Ishikawa (cell line): ENCODE measurements around the gene PRPS1L1.

Experiments used
- CEBPB ChIP-seq: IDR thresholded peaks from 2 replicates; pipeline ENCODE4 v1.6.1; 2012
- CREB1 ChIP-seq: IDR thresholded peaks from 2 replicates; pipeline ENCODE4 v1.6.1; 2012; ENCODE audit warnings: low read depth
- EGR1 ChIP-seq: IDR thresholded peaks from 2 replicates; pipeline ENCODE4 v1.6.1; 2012
- EP300 ChIP-seq: IDR thresholded peaks from 2 replicates; pipeline ENCODE4 v1.6.1; 2012; ENCODE audit warnings: borderline replicate concordance
- FOXM1 ChIP-seq: IDR thresholded peaks from 2 replicates; pipeline ENCODE4 v1.6.1; 2012; ENCODE audit warnings: low read depth, borderline replicate concordance
- NFIC ChIP-seq: IDR thresholded peaks from 2 replicates; pipeline ENCODE4 v1.6.1; 2012
- RAD21 ChIP-seq: IDR thresholded peaks from 2 replicates; pipeline ENCODE4 v1.6.1; 2012; ENCODE audit warnings: low read depth
- TAF1 ChIP-seq: IDR thresholded peaks from 2 replicates; pipeline ENCODE4 v1.6.1; 2012; ENCODE audit warnings: low read depth, mild to moderate bottlenecking
- TCF12 ChIP-seq: IDR thresholded peaks from 2 replicates; pipeline ENCODE4 v1.6.1; 2012; ENCODE audit warnings: low read depth
- TEAD4 ChIP-seq: IDR thresholded peaks from 2 replicates; pipeline ENCODE4 v1.6.1; 2012
- YY1 ChIP-seq: IDR thresholded peaks from 2 replicates; pipeline ENCODE4 v1.6.1; 2012; ENCODE audit warnings: low read depth
- ZBTB7A ChIP-seq: IDR thresholded peaks from 2 replicates; pipeline ENCODE4 v1.6.1; 2012; ENCODE audit warnings: low read depth
- TF ChIP-seq, protein P1 (sequence below): IDR thresholded peaks from 2 replicates; pipeline ENCODE4 v1.6.1; 2012
- TF ChIP-seq, protein P2 (sequence below): IDR thresholded peaks from 2 replicates; pipeline ENCODE4 v1.6.1; 2012
- TF ChIP-seq, protein P3 (sequence below): IDR thresholded peaks from 2 replicates; pipeline ENCODE4 v1.6.1; 2012; ENCODE audit warnings: low read depth, mild to moderate bottlenecking

The PRPS1L1 gene

DNA sequence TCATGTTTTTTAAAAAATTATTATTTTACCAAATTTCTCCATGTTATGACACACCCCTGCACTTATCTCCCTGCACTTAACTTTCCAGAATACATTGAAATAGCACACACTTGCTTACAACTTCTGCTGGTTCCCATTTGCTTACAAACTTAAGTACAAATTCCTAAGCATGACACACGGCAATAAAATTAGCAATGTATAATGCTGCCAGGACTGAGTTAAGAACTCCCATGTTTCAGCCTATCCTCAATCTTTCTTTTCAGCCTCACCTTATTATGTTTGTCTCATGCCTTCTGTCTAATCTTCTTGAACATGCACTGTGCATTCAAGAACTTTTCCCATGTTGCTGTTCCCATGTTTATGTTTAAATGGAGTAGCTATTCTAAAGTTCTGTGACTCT lies 40.8 kb downstream of the PRPS1L1 start:
- TF ChIP-seq, protein P1, sequence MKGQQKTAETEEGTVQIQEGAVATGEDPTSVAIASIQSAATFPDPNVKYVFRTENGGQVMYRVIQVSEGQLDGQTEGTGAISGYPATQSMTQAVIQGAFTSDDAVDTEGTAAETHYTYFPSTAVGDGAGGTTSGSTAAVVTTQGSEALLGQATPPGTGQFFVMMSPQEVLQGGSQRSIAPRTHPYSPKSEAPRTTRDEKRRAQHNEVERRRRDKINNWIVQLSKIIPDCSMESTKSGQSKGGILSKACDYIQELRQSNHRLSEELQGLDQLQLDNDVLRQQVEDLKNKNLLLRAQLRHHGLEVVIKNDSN = no peak
- TF ChIP-seq CREB1 = no peak
- TF ChIP-seq EGR1 = no peak
- TF ChIP-seq NFIC = no peak
- TF ChIP-seq FOXM1 = no peak
- no peak for TF ChIP-seq RAD21
- no peak for TF ChIP-seq YY1
- no peak for TF ChIP-seq TEAD4
- TF ChIP-seq EP300 = no peak
- TF ChIP-seq TAF1 = no peak

DNA sequence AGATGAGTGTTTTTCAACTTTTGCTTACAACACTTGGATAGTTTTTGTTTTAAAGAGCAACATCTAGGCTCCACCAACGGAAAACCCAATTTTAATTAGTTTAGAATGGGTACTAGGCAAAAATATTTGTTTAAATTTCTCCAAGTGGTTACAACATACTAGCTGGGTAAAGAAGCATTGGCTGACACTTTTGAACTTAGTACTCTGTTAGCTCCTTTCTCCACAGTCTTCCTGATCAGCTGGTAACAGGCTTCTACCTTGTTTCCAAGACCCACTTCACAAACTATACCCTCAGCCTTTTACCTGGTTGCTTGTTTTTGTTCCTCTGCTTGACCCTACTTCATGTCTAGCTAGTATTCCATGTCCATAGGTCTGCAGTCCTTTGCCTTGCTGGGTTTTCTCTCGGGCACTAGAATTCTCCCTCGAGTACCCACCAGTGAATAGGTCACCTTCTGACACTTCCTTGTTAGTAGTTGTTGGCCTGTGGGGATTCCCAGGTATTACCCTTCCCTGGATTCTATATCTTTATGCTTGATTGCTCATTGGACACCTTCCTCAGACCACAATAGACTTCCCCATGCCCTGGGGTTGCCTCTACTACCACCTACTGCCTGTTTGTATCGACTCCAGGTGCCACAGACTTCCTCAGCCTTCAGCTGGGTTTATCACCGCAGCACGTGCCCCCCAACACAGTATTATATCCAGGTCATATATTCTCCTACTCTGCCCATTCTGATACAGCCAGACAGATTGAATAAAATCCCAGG lies 42.0 kb downstream of the PRPS1L1 start:
- TF ChIP-seq ZBTB7A (no peak), TAF1 (no peak), TCF12 (no peak), NFIC (no peak), EGR1 (no peak), FOXM1 (no peak), TEAD4 (no peak)
- TF ChIP-seq, protein P2, sequence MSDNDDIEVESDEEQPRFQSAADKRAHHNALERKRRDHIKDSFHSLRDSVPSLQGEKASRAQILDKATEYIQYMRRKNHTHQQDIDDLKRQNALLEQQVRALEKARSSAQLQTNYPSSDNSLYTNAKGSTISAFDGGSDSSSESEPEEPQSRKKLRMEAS = no peak
- TF ChIP-seq, protein P1 = no peak
- TF ChIP-seq, protein P3, sequence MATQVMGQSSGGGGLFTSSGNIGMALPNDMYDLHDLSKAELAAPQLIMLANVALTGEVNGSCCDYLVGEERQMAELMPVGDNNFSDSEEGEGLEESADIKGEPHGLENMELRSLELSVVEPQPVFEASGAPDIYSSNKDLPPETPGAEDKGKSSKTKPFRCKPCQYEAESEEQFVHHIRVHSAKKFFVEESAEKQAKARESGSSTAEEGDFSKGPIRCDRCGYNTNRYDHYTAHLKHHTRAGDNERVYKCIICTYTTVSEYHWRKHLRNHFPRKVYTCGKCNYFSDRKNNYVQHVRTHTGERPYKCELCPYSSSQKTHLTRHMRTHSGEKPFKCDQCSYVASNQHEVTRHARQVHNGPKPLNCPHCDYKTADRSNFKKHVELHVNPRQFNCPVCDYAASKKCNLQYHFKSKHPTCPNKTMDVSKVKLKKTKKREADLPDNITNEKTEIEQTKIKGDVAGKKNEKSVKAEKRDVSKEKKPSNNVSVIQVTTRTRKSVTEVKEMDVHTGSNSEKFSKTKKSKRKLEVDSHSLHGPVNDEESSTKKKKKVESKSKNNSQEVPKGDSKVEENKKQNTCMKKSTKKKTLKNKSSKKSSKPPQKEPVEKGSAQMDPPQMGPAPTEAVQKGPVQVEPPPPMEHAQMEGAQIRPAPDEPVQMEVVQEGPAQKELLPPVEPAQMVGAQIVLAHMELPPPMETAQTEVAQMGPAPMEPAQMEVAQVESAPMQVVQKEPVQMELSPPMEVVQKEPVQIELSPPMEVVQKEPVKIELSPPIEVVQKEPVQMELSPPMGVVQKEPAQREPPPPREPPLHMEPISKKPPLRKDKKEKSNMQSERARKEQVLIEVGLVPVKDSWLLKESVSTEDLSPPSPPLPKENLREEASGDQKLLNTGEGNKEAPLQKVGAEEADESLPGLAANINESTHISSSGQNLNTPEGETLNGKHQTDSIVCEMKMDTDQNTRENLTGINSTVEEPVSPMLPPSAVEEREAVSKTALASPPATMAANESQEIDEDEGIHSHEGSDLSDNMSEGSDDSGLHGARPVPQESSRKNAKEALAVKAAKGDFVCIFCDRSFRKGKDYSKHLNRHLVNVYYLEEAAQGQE = no peak

DNA sequence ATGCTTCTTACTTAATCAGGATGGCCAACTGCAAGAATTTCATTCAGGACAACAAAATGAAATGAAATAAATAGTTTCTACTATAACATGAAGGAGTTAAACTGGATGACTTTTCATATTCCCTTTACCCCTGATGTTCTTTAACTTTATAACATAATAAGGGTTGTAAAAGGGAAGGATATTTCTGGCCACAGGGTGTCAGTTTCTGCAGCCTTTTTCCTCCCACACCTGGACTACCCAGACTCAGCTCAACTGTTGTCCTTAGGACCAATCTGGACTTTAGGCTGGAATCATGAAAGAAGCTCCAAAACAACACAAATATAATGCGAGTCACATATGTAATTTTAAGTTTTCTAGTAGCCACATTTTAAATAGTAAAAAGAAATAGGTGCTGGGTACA lies 43.4 kb downstream of the PRPS1L1 start:
- TF ChIP-seq RAD21 = peak; percentile 26; the same call in 1 of the 2 replicates
- no peak for TF ChIP-seq EGR1

DNA sequence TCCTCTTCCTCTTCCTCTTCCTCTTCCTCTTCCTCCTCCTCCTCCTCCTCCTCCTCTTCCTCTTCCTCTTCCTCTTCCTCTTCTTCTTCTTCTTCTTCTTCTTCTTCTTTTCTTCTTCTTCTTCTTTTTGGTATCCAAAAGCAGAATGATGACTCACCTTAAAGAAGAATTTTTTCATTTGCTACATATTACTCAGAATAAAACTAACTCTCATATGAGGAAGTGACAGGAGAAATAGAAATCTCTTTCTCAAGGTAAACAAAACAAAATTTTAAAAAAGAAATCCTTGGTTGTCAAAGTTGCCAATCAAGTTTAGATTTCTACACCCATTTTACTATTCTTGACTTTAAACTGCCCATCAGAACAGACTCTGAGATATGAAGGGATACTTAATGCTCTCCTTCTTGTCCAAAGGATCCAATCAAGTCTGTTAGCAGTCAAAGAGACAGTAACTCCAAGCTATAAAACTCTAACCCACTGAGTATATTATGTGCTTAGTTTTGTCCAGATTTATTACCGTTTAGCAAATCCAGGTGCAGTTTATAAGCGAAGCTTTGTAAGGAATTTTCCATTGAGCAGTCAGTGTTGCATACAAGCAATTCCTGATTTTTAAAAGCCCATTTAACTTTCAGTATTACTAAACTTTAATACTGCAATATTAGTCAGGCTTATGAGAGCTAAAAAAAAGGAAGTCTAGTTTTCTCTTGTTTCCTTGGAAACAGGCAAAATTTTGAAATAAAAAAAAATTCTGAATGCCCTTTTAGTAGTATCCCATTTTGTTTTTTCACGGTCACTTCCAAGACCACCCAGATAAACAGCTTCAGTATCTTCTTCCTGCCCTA lies 44.2 kb downstream of the PRPS1L1 start:
- TF ChIP-seq, protein P1 = no peak
- TF ChIP-seq EGR1 = no peak
- TF ChIP-seq, protein P3 = no peak
- no peak for TF ChIP-seq TEAD4
- no peak for TF ChIP-seq TAF1
- no peak for TF ChIP-seq YY1
- no peak for TF ChIP-seq RAD21
- TF ChIP-seq TCF12 = no peak
- TF ChIP-seq, protein P2 = no peak
- TF ChIP-seq FOXM1 = no peak
- TF ChIP-seq NFIC = no peak
- no peak for TF ChIP-seq CREB1
- TF ChIP-seq ZBTB7A = no peak
- TF ChIP-seq CEBPB = no peak
- TF ChIP-seq EP300 = no peak

DNA sequence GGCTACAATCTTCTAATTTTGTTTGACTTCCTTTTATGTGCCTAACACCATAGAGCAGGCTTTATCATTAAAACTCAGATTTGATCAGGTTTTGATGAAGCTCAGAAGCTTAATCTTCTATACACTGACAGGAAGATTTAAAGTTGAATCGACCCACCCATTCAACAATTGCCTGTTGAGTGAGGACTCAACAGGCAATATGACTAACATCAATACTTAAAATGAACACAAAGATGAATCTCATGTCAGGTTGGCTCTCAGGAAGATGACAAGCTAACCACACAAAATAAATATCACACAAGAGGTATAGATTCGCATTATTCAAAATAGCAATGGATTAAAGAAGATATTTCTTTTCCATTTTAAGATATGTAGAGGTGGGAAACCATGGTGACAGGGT lies 50.7 kb downstream of the PRPS1L1 start:
- TF ChIP-seq ZBTB7A (no peak), EGR1 (no peak), TEAD4 (no peak), TCF12 (no peak), EP300 (no peak), CREB1 (no peak), FOXM1 (no peak), YY1 (no peak), CEBPB (no peak)
- TF ChIP-seq, protein P3 = no peak
- TF ChIP-seq, protein P1 = no peak
- TF ChIP-seq, protein P2 = no peak
